ENCODE measurements around the gene SLC6A11.

The SLC6A11 gene

DNA sequence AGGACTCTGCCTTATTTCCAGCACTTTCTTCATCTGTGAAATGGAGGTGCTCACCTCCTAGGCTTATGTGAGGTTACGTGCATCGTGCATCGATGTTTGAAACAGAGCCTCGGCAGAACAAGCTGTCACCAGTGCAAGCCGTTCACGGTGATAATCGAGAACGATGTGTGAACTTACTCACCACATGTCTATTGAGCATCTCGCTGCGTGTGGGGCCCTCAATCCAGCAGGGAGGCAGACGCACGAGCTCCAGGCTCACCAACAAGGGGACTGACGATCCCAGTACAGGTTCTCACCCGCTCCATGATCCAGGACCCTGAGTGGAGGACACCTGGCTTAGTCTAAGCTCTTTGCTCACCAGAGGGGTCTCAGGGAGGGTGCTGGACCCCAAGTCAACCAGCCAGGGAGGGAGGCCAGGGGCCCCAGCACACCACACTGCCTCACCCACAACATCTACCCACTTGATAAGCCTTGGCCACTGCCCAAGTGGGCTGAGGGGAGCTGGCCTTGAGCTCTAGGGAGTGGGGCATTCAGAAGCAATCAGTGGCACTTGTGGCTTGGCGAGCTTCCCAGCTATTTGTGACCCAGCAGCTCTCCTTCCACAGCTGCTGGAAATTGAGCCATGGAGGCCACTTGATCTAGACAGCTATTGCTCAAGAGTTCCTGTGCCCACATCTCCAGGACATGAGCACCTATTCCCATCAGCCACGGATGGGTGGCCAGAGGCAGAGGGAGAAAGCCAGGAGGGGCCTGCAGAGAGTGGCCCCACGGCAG, 142.1 kb downstream of the SLC6A11 start:
- no peak for DNase-seq

DNA sequence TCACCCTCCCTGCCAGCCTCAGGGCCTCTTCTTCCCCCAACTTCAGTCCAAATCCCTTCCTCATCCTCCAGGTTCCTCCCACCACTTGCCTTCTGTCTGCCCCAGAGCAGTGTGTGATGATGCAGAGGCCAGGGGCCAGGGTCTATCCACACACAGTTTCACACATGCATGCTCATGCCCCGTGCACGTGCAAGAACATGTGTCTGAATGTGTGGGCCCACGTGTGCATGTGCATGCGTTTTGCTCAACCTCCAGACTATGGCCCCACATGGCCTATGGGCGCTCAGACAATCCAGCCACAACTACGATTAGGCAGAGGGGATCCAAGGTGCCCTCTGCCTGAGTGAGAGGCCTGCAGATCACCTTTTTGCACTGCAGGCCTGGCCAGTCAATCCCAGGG, 144.2 kb downstream of the SLC6A11 start:
- no peak for DNase-seq

DNA sequence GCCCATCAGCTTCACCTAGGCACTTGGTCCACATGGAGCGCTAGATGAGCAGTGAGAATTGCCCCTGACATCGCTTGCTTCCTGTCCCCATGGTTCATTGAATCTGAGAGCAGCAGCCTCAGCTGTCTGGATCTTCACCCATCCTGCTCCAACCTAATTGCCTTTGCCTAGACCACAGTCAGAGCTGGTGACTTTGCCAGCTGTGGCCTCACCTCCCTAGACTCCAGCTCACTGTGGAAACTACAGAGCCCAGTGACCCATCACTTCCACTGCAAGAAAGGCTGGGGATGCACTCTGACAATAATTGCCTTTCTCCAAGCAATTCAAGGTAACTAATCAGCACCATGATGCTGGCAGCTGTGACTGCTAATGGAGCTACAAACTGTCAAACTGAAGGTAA, 145.9 kb downstream of the SLC6A11 start:
- no peak for DNase-seq

DNA sequence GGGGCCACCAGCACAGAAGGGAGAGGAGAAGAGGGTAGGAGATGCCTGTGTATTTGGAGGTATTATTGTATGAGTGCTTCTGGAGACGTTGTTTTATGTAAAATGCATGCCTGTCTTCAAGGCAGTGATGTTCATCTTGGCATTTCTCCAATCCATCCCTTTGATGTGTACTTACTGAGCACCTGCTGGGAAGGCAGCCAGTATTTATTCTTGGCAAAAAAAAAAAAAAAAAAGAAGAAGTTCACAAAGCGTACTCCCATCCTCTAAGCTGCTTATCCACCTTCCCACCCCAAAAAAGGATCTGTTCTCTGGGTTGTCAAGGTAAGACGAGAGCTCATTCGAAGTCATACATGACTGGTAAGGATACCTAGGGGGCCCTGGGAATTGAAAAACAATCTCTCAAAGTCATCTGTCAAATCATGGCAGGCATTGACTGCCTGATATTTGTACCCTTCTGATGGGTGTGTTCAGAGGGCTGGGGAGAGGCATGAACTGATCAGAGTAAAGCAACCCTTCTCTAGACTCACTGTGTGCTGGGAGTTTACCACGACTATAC, 146.5 kb downstream of the SLC6A11 start:
- no peak for DNase-seq

DNA sequence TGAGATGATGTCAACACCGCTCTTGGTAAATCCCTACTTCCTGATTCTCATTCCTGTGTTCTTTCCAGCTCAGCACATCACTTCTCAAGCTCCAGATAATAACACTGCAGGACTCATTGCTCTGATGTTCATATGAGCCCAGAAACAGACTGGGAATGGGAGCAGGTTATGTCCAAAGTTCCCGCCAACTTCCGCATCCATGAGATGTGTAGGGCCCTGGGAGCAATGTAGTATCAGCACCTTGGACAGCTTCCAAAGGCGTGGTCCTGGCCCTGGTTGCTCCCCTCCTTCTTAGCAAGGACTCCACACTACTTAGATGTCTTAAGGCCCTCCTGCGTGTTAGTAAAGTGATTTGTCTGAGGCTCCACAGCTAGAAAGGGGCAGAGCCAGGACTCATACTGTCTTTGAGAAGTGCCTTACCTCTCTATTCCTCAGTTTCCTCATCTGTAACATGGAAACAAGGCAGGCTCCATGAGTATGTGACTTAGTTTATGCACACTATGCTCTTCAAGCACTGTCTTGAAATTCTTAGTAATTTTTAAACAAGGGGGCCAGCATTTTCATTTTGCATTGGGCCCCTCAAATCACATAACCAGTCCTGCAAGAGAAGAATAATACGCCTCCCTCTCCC, 148.6 kb downstream of the SLC6A11 start:
- DNase-seq: no peak

DNA sequence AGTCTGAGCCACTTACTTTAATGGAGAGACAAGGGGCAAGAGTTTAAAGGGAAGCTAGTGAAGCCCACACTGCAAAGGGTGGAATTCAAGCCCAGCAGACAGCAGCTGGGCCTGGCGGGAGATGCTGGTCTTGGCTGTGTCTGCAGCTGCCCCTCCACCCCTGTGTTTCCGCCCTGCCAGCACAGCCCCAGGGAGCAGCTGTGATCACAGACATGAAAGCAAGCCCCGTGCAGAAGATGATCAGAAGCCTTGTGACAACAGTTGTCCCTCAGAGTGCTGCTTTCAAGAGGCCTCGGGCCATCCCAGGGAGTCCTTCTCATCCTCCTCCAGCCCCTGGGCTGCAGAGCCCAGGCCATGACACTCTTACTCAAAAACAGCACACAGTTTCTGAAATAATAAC, 152.4 kb downstream of the SLC6A11 start:
- no peak for DNase-seq

DNA sequence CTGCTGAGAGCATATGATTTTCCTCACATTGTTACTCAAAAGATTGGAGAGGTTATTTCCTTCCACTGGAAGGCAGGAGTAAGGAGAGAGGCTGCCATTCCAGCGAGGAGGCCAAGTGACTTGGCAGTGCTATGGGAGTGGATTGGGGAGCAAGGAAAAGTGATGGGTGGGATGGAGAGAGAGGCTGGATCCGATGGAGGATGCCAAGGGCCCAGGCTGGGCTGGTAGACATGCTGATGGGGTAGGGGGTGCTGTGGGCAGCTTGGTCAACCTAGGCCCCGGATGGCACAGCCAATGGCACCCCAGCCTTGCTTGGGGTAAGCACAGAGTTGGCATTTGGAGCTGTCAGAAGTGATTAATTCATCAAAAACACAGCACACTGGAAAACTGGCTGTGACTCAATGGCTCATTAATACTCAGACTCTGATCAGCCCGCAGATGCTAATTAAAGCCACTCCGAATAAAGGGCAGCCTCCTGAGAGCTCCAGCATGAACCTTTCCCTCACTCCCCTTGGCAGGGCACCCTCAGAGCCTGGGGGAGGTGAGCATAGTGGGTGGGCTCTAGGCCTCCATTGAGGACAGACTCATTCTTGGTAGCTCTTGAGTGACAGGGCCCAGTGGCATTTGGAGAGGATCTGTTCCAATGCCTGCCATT, 154.4 kb downstream of the SLC6A11 start:
- DNase-seq: no peak

DNA sequence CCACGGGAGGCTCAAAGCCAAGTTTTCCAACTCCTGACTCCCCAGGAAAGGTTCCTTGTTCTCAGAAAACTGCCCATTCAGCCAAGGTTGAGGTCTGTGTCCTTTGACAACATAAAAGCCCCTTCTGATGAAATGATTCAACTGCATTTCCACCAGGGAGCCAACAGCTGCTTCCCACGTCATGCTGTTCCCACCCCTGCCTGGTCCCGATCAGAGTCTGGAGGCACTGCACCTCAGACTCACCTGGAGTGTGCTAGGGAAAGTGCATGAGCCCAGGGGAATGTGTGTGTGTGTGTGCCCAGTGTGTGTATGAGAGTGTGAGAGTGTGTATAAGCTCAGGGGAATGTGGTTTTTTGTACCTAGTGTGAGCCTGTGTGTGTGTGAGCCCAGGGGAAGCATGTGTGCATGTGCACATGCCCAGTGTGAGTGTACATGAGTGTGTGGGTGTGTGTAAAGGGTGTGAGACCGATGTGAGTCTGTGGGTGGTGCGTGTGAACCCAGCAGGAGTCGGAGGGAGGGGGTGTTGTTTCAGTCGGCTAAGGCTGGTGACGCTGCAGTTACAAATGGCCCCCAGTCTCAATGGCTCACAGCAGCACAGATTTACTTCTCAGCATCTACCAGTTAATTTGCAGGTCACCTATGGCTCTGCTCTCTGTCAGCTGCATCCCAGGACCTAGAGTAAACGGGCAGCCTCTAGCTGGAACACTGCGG, 156.2 kb downstream of the SLC6A11 start:
- DNase-seq: no peak

DNA sequence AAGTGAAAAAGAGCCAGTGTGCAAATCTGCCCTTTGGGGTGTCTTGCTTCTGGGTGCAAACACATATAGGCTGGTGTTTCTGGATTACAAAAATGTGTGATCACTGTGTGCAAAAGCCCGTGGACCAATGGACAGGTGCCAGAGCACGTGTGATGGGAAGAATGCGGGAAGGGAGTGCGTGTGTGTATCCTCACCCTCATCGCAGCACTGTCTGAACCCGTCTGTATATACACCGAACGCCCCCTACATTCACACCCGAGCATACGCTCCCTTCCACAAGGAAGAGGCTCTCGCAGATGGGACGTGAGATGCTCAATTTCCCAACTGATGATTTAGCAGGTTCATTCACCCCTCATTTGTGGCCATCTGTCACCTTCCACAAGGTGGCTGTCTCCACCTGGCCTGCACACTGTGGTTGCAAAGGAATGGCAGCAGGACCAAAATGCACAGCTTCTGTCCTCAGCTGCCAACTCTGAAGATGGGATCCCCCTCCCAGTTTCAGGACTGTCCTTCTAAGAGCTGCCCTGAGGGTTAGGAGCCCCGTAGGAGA, 157.1 kb downstream of the SLC6A11 start:
- DNase-seq: no peak

DNA sequence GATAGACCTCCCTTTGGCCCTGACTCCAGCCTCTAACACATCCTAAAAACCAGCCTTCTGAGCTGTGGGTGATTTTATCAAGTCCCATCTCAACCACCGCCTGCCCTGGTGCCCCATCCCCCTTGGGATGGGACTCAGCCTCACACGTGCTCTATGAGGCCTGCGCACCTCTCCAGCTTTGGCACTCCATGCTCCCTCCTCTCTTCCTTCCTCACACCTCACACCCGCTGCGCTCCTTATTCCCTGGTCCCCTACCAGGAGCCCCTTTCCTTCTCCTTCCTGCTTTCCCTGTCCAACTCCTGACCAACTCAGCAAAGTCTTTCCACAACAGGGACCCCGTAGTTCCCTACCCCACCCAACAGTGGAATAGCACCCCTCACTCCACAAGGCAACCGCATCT, 158.1 kb downstream of the SLC6A11 start:
- DNase-seq: no peak

DNA sequence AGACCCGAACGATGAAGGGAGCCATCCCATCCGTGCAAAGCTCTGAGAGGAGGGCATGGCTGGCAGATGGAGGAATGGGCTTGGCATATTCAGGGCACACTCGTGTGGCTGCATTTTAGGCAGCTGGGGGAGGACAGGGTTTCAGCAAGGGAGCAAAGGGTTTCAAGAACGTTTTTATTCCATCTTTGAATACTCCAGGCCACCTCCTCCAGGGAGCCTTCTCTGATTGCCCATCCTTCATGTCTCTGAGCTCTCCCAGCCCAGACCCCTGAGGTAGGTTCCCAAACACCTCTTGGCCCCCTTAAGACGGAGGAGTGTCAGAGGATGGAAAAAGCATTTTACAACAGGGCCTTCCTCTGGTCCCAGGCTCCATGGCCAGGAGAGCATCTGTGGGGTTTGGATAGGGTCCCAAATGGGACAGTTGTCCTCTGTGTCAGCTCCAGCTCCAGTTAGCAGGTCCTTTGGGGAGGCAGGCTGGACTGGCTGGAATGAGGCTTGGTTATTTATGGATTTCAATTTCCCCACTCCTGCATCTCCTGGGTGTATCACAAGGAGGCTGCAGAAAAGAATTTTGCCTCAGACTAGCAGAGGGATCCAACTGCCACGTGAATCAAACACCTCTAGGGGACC, 158.8 kb downstream of the SLC6A11 start:
- no peak for DNase-seq

DNA sequence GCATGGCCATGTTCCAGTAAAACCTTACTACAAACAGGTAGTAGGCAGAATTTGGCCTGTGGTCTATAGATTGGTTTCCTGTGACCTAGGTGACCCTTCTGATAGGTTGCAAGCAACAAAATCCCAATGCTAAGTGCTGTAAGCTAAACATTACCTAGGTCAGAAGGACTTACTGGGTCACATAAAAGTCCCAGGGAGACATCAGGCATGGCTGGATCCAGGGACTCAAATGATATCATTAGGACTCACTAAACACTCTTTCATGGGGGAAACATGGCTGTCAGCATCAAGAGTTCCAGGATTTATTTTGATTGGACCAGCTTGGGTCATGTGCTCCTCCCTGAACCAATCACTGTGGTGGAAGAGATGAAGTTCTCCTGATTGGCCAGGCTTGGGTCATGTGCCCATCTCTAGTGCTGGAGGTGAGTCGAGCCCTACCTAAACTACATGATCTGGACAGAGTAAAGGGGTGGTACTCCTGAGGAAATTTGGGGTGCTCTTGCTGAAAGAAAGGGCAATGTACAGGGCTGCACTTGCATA, 159.7 kb downstream of the SLC6A11 start:
- no peak for DNase-seq

DNA sequence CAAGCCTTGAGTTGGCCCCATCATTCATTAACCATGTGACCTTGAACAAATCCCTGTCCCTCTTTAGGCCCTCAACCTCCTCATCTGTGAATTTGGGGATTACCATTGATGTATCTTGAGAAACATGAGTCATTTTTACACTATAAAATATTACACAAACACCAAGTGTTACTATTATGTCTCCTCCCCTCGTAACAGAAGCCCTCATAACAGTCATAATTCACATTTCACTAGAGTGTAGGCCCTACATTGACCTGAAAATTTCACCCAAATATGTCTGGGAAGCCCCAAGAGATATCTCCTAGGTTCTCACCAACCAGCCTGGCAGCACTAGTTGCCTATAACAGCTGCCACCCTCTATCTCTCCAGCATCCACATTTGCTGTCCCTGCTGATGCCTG, 160.7 kb downstream of the SLC6A11 start:
- no peak for DNase-seq

DNA sequence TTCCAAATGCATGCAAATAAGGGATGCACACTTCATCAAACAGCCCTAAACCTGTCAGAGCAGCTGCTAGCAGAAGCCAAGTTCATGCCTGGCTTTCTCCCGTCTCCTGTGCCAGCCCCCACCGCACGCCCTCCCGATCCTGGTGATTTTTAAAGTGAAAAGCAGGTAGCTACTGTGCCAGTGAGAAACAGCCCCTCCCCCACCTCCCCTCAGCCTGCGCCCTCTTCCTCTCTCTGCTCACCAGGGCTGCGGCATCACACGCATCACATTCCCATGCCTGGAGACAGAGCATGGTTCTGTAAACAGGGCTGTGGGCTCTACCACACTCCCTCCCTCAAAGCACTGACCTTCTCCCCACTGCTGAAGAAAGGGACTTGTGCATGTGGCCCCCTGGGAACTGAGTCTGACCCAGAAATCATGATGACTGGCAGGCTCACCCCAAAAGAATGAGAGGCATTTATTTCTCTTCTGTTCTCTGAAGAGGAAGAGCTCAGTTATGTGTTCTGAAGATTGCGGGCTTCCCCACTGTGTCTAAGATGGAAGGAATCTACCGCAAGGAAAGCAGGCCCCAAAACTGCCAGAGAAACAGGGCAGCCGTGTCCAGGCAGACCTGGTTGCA, 162.0 kb downstream of the SLC6A11 start:
- DNase-seq: no peak

DNA sequence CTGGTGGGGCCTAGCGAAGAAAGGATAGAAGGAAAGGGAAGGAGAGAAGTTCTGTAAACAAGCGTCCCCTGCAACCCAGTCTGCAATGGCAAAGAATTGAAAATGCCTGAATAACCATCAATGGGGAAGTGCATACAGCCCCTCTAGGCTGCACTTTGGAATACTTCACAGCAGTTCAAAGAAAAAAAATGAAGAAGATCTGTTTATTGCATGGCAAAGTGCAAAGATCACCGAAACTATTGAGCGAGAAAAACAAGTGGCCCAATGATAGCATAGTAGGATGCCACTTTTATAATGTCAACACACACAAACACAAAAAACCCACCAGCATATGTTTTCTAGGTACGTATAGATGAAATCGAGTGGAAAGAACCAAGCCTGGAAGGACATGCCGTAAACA, 162.9 kb downstream of the SLC6A11 start:
- DNase-seq: no peak

DNA sequence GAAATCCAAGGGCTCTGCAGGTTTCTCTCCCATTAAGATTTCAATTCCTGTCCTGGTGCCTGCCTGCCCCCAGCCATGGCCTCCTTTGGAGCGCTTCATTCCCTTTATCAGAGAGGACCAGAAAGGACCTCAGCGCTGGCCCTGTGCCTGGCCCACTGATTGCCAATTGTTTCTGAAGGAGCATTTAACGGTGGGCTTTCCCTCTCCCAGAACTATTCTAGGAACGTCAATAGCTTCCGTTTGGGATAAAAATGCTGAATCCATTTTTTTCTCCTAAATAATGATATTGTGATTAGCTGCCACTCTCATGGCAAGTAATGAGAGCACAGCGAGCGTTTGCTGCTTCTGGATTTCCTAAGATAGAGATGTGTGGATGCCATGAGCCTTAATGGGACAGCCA, 164.3 kb downstream of the SLC6A11 start:
- no peak for DNase-seq

DNA sequence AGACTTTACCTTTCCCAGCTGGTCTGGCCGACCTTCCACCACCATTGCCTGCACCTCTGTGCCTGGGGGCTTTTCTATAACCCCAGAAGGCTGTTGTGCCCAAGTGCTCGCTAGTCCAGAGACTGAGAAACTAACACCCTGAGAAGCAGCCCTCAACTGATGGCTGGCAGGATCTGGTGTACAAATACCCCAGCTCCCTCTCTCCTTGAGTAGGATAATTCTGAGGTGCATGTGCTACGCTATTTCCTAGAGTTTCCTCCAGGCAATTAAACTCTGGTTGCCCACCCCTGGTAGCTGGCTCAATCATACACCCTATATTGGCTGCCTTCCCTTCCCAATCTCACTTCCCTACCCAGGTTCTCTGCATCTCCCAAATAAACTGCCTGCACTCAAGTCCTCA, 165.0 kb downstream of the SLC6A11 start:
- no peak for DNase-seq

DNA sequence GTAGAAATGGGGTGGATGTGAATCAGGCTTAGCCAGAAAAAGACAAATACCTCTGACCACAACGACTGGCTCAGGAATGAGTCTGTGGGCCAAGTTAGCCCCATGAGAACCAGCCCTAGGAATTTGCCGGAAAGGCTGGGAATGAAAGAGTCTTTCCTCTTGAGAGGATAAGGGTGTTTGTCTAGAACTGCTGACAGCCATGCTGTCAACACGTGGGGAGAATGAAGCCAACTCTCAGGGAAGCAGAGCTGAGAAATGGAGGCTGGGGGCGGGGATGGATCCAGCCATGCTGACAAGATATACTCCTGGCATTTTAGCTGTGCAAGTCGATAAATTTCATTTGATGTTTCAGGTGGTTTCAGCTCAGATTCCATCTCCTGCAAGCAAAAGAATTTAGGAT, 165.9 kb downstream of the SLC6A11 start:
- no peak for DNase-seq

DNA sequence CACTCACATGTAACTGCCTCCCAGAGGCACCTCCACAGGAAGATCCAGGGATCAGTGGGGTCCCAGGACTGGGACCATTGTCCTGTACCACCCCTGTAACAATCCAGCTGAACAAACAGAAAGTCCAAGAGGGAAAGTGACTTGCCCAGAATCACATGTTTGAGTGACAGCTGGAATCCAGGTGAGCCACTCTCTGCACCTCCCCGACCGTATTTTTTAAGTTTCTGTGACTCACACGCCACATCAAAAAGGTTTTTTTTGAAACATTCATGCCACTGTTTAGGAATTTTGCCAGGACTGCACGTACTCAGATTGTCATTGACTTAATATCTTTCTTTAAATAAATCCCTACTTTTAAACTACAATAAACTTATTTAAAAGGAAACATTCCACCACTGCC, 166.8 kb downstream of the SLC6A11 start:
- DNase-seq: no peak

DNA sequence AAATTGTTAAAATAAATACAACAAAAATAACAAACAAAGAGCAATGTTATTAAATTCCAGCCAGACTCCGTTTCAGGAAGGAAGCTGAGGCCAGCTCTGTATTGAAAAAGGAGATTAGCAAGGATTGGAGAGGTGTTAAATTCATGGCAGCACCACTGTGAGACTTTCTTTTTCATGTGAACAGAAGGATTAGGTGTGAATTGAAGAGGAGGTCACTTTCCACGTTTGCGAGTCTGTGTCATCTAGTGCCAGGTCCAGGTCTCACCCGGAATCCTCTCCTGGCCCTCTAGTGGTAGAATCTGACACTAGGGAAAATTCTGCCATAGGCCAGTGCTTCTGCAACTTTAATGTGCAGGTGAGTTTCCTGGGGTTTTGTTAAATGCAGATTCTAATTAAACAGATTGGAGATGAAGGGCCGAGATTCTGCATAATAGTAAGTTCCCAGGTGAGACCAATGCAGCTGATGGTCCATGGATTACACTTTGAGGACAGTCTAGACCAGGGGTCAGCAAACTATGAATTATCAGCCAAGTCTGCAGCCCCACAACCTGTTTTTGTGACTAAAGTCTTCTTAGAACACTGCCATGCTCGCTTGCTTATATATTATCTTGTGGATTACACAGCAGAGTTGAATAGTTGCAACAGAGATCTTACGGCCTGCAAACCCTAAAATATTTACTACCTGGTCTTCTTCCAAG, 167.3 kb downstream of the SLC6A11 start:
- DNase-seq: no peak

DNA sequence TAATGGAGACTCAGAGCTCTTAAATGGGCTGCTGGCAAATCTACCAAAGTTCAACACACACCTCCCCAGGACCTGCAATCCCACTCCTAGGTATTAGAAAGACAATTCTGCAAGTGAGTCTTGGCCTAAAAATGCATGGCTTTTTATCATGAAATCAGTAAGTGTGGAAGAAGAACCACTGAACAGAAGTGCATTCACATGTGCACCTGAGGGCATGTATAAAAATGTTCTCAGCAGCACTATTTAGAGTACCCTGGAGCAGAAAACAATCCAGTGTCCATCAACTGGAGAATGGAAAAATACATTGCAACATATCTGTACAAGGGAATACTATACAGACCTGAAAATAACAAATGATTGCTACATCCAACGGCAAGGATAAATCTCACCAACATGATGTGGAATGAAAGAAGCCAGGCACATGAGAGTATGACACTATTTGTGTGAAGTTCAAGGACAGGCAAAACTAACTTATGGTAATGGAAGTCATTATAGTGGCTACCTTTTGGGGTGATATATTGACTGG, 168.4 kb downstream of the SLC6A11 start:
- DNase-seq: no peak
